HFFc6 (cell line): ENCODE measurements around the gene GGN. TPM values are rescaled to one million over a fixed set of nuclear protein-coding genes. Genes with fewer than 3 reads are reported as not detected.

ENCODE experiments used
- total RNA-seq, 6 experiments: library from RNA; stranded (reverse); fragmentation: NEBNext Ultra II Directional; extraction: Animal tissue kit (Norgen Biotek cat#: 25700); gene quantifications; 2 replicates in 1 of 6; 3 replicates in 5 of 6; pipeline ENCODE4 v1.2.3, GENCODE V29; 2021

GGN gene
- total RNA-seq, 6 experiments from 2014 or later, result 1.7 to 3.2 (median 2.2) TPM

Other genes with a start within 250 kb of the GGN start
- 1 to 10 TPM; 3.3 to 6.6 (median 5.7) TPM for gene DPF1, start 163.8 kb downstream of the GGN start, total RNA-seq
- gene PPP1R14A, start 131.7 kb downstream of the GGN start, total RNA-seq, result under 1 TPM in 2 of 6 experiments, not detected in 4; 0.35 to 0.81 TPM
- 1 to 10 TPM in 3 of 6 experiments, under 1 TPM in 3; 0.76 to 4.1 (median 0.98) TPM for gene SPINT2, start 123.5 kb downstream of the GGN start, total RNA-seq
- not detected for gene C19orf33, start 83.8 kb downstream of the GGN start, total RNA-seq
- gene YIF1B, start 72.1 kb downstream of the GGN start, total RNA-seq, result 10 to 100 TPM; 80.8 to 98.5 (median 86.6) TPM
- gene KCNK6, start 68.2 kb downstream of the GGN start, total RNA-seq, result 1 to 10 TPM; 2.6 to 9.2 (median 2.9) TPM
- under 1 TPM in 5 of 6 experiments, not detected in 1; 0.14 to 0.66 (median 0.25) TPM for gene CATSPERG, start 52.2 kb downstream of the GGN start, total RNA-seq
- gene PSMD8, start 13.5 kb downstream of the GGN start, total RNA-seq, result 100 to 1,000 TPM; 229 to 298 (median 259) TPM
- gene SPRED3, start 663 bp upstream of the GGN start, total RNA-seq, result 10 to 100 TPM; 11.7 to 15.3 (median 13.1) TPM
- 10 to 100 TPM; 12.5 to 16.9 (median 15.6) TPM for gene FAM98C, start 15.1 kb upstream of the GGN start, total RNA-seq
- gene RASGRP4, start 38.2 kb upstream of the GGN start, total RNA-seq, result not detected
- not detected for gene RYR1, start 45.7 kb upstream of the GGN start, total RNA-seq
- under 1 TPM in 3 of 6 experiments, not detected in 3; 0.27 to 0.74 (median 0.28) TPM for gene MAP4K1, start 229.9 kb upstream of the GGN start, total RNA-seq
- 100 to 1,000 TPM; 227 to 241 (median 238) TPM for gene EIF3K, start 231.2 kb upstream of the GGN start, total RNA-seq